Lower lobe of right lung (tissue), 2 donors: ENCODE results near the gene RNF144B. TPM values are rescaled to one million over a fixed set of nuclear protein-coding genes. Genes with fewer than 3 reads are reported as not detected.
"Not testable (repeated sequence)": the region's sequence is repeated elsewhere in the genome, so short reads cannot be mapped to it uniquely, and the experiment has no call there.

ENCODE experiments used
- ATAC-seq, 2 donors: fragments of 200-7000 bp; cut with Tn5 transposase; one replicate each; pipeline ENCODE4 v1.9.1; 2020 to 2022; ENCODE audit warnings: mild to moderate bottlenecking in 2 of 2, moderate library complexity in 2 of 2
- DNase-seq: peaks from one replicate; pipeline ENCODE4 v3.0.0-alpha.2; 2020
- H3K27ac ChIP-seq: fragments of 200-600 bp; one replicate; pipeline ENCODE4 v1.8.0; 2022
- H3K27me3 ChIP-seq: fragments of 200-600 bp; one replicate; pipeline ENCODE4 v1.8.0; 2022; ENCODE audit warnings: low read depth
- H3K36me3 ChIP-seq: fragments of 200-600 bp; one replicate; pipeline ENCODE4 v1.8.0; 2022; ENCODE audit warnings: mild to moderate bottlenecking
- H3K4me1 ChIP-seq: fragments of 200-600 bp; one replicate; pipeline ENCODE4 v1.8.0; 2022
- H3K4me3 ChIP-seq: fragments of 200-600 bp; one replicate; pipeline ENCODE4 v1.8.0; 2022; ENCODE audit warnings: mild to moderate bottlenecking
- H3K9me3 ChIP-seq: fragments of 200-600 bp; one replicate; pipeline ENCODE4 v1.8.0; 2022
- CTCF ChIP-seq: fragments of 200-600 bp; IDR thresholded peaks from one replicate; pipeline ENCODE4 v1.8.0; 2022; ENCODE audit warnings: antibody characterized with exemption, mild to moderate bottlenecking
- intact Hi-C: fragments of 100-400 bp; cut with DNase I; formaldehyde crosslinking; loops from one replicate; pipeline ENCODE4 v1.11.0; 2022
- total RNA-seq: library from RNA; stranded (reverse); fragmentation: NEBNext Ultra II Directional; extraction: Animal tissue kit (Norgen Biotek cat#: 25700); gene quantifications from one replicate; pipeline ENCODE4 v1.2.1, GENCODE V29; 2021
- donor health status: DM: no; HTN: yes; CAD: no; lungs with severe emphysema.

The RNF144B gene
- total RNA-seq, 1 donor from 2014 or later: 109 TPM

- ATAC-seq (no peak), DNase-seq (no peak)
- Histone ChIP-seq H3K36me3 (no peaks in the 10 kb centered on the region), H3K27me3 (no peaks in the 10 kb centered on the region), H3K4me1 (peaks cover 76% of the 10 kb centered on the region), H3K4me3 (peak overlapping the region; percentile 83), H3K9me3 (no peaks in the 10 kb centered on the region), H3K27ac (no peak overlapping the region)
- TF ChIP-seq CTCF: no peak
- intact Hi-C loops: no loop called here
These were observed 5.3 kb downstream of the RNF144B start for GRCh38 chr6:18392346-18392877.

GRCh38 chr6:18393698-18394097 is 6.5 kb downstream of the RNF144B start:
- H3K27ac ChIP-seq: no peak overlapping the region
- no peaks in the 10 kb centered on the region for H3K27me3 ChIP-seq
- no peaks in the 10 kb centered on the region for H3K9me3 ChIP-seq
- intact Hi-C loops: no loop called here
- H3K4me3 ChIP-seq: no peak overlapping the region
- DNase-seq (no peak), ATAC-seq (no peak)
- H3K36me3 ChIP-seq: peaks cover 9% of the 10 kb centered on the region
- no peak for TF ChIP-seq CTCF
- H3K4me1 ChIP-seq: peaks cover 83% of the 10 kb centered on the region

- DNase-seq (no peak), ATAC-seq (no peak)
- no peaks in the 10 kb centered on the region for H3K27me3 ChIP-seq
- no peak overlapping the region for H3K27ac ChIP-seq
- H3K4me3 ChIP-seq: no peak overlapping the region
- H3K9me3 ChIP-seq: no peaks in the 10 kb centered on the region
- peaks cover 25% of the 10 kb centered on the region for H3K36me3 ChIP-seq
- intact Hi-C loops: no loop called here
- no peak for TF ChIP-seq CTCF
- H3K4me1 ChIP-seq: peaks cover 84% of the 10 kb centered on the region
These were observed 8.2 kb downstream of the RNF144B start for GRCh38 chr6:18395177-18395855.

- H3K4me1 ChIP-seq: peaks cover 89% of the 10 kb centered on the region
- DNase-seq: no peak
- H3K36me3 ChIP-seq: peaks cover 28% of the 10 kb centered on the region
- TF ChIP-seq CTCF: no peak
- no peak overlapping the region for H3K4me3 ChIP-seq
- H3K27ac ChIP-seq: no peak overlapping the region
- H3K9me3 ChIP-seq: no peaks in the 10 kb centered on the region
- H3K27me3 ChIP-seq: no peaks in the 10 kb centered on the region
- intact Hi-C loops: no loop called here
- no peak for ATAC-seq
These were observed 8.7 kb downstream of the RNF144B start for GRCh38 chr6:18395856-18396197.

- Histone ChIP-seq H3K36me3 (peaks cover 37% of the 10 kb centered on the region), H3K27me3 (no peaks in the 10 kb centered on the region), H3K27ac (no peak overlapping the region), H3K9me3 (no peaks in the 10 kb centered on the region), H3K4me1 (peaks cover 79% of the 10 kb centered on the region), H3K4me3 (no peak overlapping the region)
- ATAC-seq: no peak
- no peak for TF ChIP-seq CTCF
- intact Hi-C loops: no loop called here
- DNase-seq: no peak
These were observed 10.6 kb downstream of the RNF144B start for GRCh38 chr6:18397701-18398100.

- peaks cover 42% of the 10 kb centered on the region for H3K36me3 ChIP-seq
- peaks cover 79% of the 10 kb centered on the region for H3K4me1 ChIP-seq
- ATAC-seq, H3K4me3 ChIP-seq, H3K9me3 ChIP-seq, intact Hi-C loops, H3K27ac ChIP-seq, DNase-seq, H3K27me3 ChIP-seq: not testable (repeated sequence)
These were observed 11.1 kb downstream of the RNF144B start for GRCh38 chr6:18398225-18398624.
